Osteocyte (in vitro differentiated cells): ENCODE results near the gene AOPEP. TPM values are rescaled to one million over a fixed set of nuclear protein-coding genes. Genes with fewer than 3 reads are reported as not detected.
A peak's percentile ranks its signal among the peaks of the same experiment; 100 is the strongest.

Experiments
- DNase-seq: peaks from one replicate; pipeline ENCODE4 v3.0.0; 2021; ENCODE audit warnings: mixed read lengths; ENCODE audit not compliant: unreplicated experiment; ENCODE audit errors: extremely low spot score
- H3K27ac Mint-ChIP-seq: one replicate; pipeline ENCODE4 v1.8.0; 2021; ENCODE audit warnings: mild to moderate bottlenecking, mixed read lengths; ENCODE audit not compliant: unreplicated experiment
- H3K27me3 Mint-ChIP-seq: one replicate; pipeline ENCODE4 v1.8.0; 2021; ENCODE audit warnings: mixed read lengths; ENCODE audit not compliant: unreplicated experiment
- H3K36me3 Mint-ChIP-seq: one replicate; pipeline ENCODE4 v1.8.0; 2021; ENCODE audit warnings: mixed read lengths; ENCODE audit not compliant: unreplicated experiment
- H3K4me1 Mint-ChIP-seq: one replicate; pipeline ENCODE4 v1.8.0; 2021; ENCODE audit warnings: mixed read lengths; ENCODE audit not compliant: unreplicated experiment
- H3K4me3 Mint-ChIP-seq: one replicate; pipeline ENCODE4 v1.8.0; 2021; ENCODE audit warnings: mild to moderate bottlenecking, moderate library complexity, mixed read lengths; ENCODE audit not compliant: unreplicated experiment
- H3K9me3 Mint-ChIP-seq: one replicate; pipeline ENCODE4 v1.8.0; 2021; ENCODE audit warnings: mixed read lengths; ENCODE audit not compliant: unreplicated experiment
- total RNA-seq: library from RNA; stranded (reverse); gene quantifications from 2 replicates; pipeline ENCODE4 v1.2.1, GENCODE V29; 2021
- TF ChIP-seq, protein P1 (sequence below): fragments of 200-600 bp; sonication (generic); IDR thresholded peaks from 2 replicates; pipeline ENCODE4 v1.5.0; 2021; ENCODE audit warnings: antibody characterized with exemption, mild to moderate bottlenecking, moderate library complexity

Gene AOPEP
- total RNA-seq, 1 donor from 2014 or later, result 108 TPM

DNA sequence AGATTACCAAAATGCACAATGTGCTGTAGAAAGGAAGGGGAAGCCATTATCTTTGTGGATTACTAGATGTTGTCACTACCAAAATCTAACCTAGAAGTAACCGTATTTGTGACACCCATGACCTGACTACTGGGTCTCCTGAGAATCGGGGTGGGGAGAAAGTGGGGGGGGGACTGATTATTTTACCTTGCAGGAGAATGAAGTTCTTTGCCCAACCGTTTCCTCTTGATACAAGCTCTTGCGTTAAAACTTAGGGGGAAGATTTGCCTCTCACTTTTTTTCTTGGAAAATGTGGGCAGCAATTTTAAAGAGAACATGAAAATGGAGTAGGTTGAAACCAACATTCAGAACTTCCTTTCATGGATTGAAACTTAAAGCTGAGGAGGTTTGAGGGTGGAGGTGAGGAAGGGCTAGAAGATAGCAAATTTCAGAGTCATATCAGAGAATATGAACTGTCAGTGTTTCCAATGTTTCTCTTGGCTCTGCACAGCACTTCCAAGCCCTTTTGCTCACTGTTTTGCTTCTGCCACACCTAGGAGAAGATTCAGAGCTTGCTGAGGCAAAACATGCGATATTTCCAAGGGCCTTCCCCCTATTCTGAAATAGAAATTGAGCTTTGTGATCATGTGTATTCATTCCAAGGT is 280.8 kb downstream of the AOPEP start:
- H3K9me3 Mint-ChIP-seq, result no peaks in the 10 kb centered on the region
- H3K27ac Mint-ChIP-seq, result peak overlapping the region; percentile 99
- no peaks in the 10 kb centered on the region for H3K27me3 Mint-ChIP-seq
- TF ChIP-seq, protein P1, sequence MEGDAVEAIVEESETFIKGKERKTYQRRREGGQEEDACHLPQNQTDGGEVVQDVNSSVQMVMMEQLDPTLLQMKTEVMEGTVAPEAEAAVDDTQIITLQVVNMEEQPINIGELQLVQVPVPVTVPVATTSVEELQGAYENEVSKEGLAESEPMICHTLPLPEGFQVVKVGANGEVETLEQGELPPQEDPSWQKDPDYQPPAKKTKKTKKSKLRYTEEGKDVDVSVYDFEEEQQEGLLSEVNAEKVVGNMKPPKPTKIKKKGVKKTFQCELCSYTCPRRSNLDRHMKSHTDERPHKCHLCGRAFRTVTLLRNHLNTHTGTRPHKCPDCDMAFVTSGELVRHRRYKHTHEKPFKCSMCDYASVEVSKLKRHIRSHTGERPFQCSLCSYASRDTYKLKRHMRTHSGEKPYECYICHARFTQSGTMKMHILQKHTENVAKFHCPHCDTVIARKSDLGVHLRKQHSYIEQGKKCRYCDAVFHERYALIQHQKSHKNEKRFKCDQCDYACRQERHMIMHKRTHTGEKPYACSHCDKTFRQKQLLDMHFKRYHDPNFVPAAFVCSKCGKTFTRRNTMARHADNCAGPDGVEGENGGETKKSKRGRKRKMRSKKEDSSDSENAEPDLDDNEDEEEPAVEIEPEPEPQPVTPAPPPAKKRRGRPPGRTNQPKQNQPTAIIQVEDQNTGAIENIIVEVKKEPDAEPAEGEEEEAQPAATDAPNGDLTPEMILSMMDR, result no peak
- H3K36me3 Mint-ChIP-seq, result peaks cover 53% of the 10 kb centered on the region
- H3K4me3 Mint-ChIP-seq, result peak overlapping the region; percentile 96
- no peak for DNase-seq
- H3K4me1 Mint-ChIP-seq, result peaks cover 72% of the 10 kb centered on the region

DNA sequence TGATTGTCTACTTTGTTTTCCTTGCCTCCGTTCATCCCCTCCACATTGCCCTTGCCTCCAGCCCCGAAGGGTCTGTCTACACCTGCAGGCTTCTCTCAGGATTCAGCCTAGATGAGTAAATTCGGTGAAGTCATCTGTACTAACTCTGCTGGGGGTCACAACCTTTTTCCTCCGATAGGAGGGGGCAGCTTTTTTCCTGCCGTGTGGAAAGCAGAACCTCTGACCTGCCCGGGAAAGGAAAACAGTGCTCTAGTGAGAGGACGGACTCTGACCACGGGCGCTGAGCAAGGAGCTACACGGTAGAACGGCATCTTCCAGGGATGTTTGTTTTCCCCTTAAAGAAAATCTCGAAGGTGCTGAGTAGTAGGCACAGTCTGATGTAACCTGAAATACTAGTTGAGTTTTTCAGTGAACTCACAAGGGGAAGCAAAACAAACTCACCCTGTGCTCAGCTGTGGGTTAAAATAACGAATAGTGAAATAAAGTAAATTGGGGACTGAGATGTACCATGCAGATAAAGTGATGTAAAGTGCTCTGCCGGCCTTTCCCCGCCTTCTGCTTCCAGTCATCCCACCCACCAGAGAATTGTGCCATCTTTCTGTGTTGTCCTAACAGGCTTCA is 281.8 kb downstream of the AOPEP start:
- H3K27me3 Mint-ChIP-seq, result no peaks in the 10 kb centered on the region
- H3K27ac Mint-ChIP-seq, result peak overlapping the region; percentile 99
- H3K36me3 Mint-ChIP-seq, result peaks cover 55% of the 10 kb centered on the region
- peaks cover 71% of the 10 kb centered on the region for H3K4me1 Mint-ChIP-seq
- DNase-seq, result no peak
- TF ChIP-seq, protein P1, result no peak
- H3K9me3 Mint-ChIP-seq, result no peaks in the 10 kb centered on the region
- H3K4me3 Mint-ChIP-seq, result peak overlapping the region; percentile 96

DNA sequence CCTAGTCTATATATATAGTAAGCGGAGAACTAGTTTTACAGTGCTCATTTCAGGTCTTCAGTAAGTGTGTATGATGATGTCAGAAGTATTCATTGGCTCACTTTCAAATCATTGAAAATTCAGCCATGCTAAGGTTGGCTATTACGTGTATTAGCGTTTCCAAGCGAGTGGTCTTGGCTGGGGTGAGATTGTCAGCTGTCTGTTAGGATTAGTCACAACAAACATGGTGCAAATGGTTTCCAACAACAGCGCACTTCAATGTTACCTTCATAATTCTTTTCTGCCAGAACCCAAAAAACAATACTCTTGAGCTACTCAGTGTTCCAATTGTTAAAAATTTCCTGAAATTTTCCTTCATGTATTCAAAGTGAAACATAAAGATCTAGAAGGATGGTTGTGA is 283.0 kb downstream of the AOPEP start:
- Mint-ChIP-seq H3K36me3 (peaks cover 61% of the 10 kb centered on the region), H3K4me1 (peaks cover 75% of the 10 kb centered on the region), H3K4me3 (no peak overlapping the region), H3K27ac (peak overlapping the region; percentile 50), H3K9me3 (no peaks in the 10 kb centered on the region), H3K27me3 (no peaks in the 10 kb centered on the region)
- TF ChIP-seq, protein P1, result no peak
- DNase-seq, result no peak

DNA sequence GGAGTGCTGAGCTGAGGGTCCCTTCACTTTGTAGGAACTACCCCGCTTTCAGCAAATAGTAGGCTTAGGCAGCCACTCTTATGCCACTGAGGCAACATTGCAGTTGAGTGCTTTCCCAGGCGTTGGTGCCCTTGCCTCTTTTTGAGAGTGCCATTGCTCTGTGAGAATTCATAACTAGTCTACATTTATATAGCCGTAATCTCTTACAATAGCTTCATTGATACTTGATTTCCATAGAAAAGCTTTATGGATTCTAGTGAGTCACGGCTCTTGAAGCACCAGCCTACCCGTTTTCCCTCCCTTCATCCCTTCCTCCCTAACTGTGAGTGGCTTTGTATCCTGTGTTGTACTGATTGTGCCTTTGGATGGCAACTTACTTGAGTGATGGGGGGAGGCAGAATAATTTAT is 283.9 kb downstream of the AOPEP start:
- Mint-ChIP-seq H3K27me3 (no peaks in the 10 kb centered on the region), H3K9me3 (no peaks in the 10 kb centered on the region), H3K4me3 (no peak overlapping the region), H3K27ac (peak overlapping the region; percentile 54), H3K4me1 (peaks cover 83% of the 10 kb centered on the region), H3K36me3 (peaks cover 67% of the 10 kb centered on the region)
- DNase-seq, result no peak
- TF ChIP-seq, protein P1, result no peak

DNA sequence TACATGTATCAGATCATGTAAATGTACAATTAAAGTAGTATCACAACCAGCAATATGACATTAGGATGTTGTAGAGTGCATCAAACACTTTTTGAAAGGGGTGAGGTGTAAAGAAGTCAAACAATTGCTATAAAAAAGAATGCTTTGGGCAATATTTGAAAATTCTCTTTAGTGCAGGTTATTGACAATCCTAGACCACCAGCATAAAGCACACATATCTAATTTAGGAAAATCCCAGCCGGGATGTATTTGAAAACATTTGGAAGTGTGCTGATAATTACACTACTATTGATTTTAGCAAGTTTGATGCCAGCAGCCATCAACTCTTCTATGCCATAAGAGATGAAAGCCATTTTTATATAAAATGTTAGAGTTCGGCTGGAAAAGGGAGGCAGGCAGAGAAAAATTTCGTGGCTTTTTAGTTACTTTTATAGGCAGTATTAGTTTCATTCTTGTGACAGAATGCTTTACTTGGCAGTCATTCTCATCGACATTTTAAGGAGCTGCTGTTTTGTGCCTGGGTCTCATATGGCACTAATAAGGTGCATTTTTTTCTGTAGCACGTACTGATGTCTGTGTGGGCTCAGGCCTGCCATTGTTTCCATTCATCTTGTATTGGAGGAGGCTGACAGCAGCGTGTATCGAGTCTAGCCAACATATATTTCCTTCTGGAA is 285.7 kb downstream of the AOPEP start:
- peaks cover 61% of the 10 kb centered on the region for H3K36me3 Mint-ChIP-seq

More for the DNA sequence above, 285.7 kb downstream of the AOPEP start:
- no peaks in the 10 kb centered on the region for H3K9me3 Mint-ChIP-seq
- TF ChIP-seq, protein P1, result no peak
- peak overlapping the region; percentile 77 for H3K27ac Mint-ChIP-seq
- no peak overlapping the region for H3K4me3 Mint-ChIP-seq
- H3K27me3 Mint-ChIP-seq, result no peaks in the 10 kb centered on the region
- peaks cover 79% of the 10 kb centered on the region for H3K4me1 Mint-ChIP-seq
- DNase-seq, result no peak
